Pancreas (tissue), 10 donors: ENCODE results near the gene SAMD13. TPM values are rescaled to one million over a fixed set of nuclear protein-coding genes. Genes with fewer than 3 reads are reported as not detected.

Experiments
- ATAC-seq, 4 donors: fragments of 200-7000 bp; cut with Tn5 transposase; one replicate each; pipeline versions ENCODE4 v1.8.0 to v1.9.1; 2020; ENCODE audit warnings: mild to moderate bottlenecking in 4 of 4, moderate library complexity in 4 of 4
- DNase-seq, 6 donors: peaks; one replicate each; pipeline ENCODE4 v3.0.0-alpha.2; 2020
- FAIRE-seq: peaks from 2 replicates; lab custom pipeline; 2012; peaks lifted over from hg19 to GRCh38; lab: Jason Lieb, UNC
- H3K27ac ChIP-seq, 4 donors: fragments of 200-600 bp; sonication (generic); 1 replicate in 3 of 4; 2 replicates in 1 of 4; pipeline versions ENCODE4 v1.5.0 to v1.8.0; 2020
- H3K27me3 ChIP-seq, 4 donors: fragments of 200-600 bp; one replicate each; pipeline ENCODE4 v1.8.0; 2021
- H3K36me3 ChIP-seq, 3 donors: fragments of 200-600 bp; sonication (generic) in 1 of 3; one replicate each; pipeline versions ENCODE4 v1.5.0 to v1.8.0; 2020 to 2021
- H3K4me1 ChIP-seq, 3 donors: fragments of 200-600 bp; one replicate each; pipeline ENCODE4 v1.8.0; 2021
- H3K4me3 ChIP-seq, 4 donors: fragments of 200-600 bp; sonication (generic) in 2 of 4; one replicate each; pipeline versions ENCODE4 v1.5.0 to v1.8.0; 2020 to 2021
- H3K9me3 ChIP-seq, 4 donors: fragments of 200-600 bp; one replicate each; pipeline ENCODE4 v1.8.0; 2021
- WGBS, 2 donors: extraction: QIAGEN DNeasy Blood & Tissue Kit; methylation state at CpG; one replicate each; pipeline ENCODE4 v1.1.7; 2013; 5-methylcytosine and 5-hydroxymethylcytosine counted together
- intact Hi-C, 3 donors: fragments of 100-400 bp; cut with DNase I; formaldehyde crosslinking; loops; one replicate each; pipeline versions ENCODE4 v1.11.1 to v1.14.2; 2022
- polyA plus RNA-seq, 2 donors: library from polyadenylated mRNA; stranded (reverse); fragments of 200-250 nt; gene quantifications; one replicate each; pipeline ENCODE4 v1.2.3, GENCODE V29; 2013
- total RNA-seq, 6 donors: library from RNA; stranded (reverse); fragmentation: NEBNext Ultra II Directional in 4 of 6; extraction: Animal tissue kit (Norgen Biotek cat#: 25700) in 4 of 6; gene quantifications; one replicate each; pipeline versions ENCODE4 v1.2.1 to v1.2.4, GENCODE V29; 2021 to 2023
- TF ChIP-seq, protein P1 (sequence below), 4 donors: fragments of 200-600 bp; sonication (generic) in 3 of 4; IDR thresholded peaks; one replicate each; pipeline versions ENCODE4 v1.5.0 to v1.8.0; 2021; ENCODE audit warnings: antibody characterized with exemption in 4 of 4
- donor health status: healthy with polysubstance abuse.
- donor health status: DM: no; HTN: no; CAD: no; lungs with moderate emphysema.
- donor health status: DM: no; HTN: no; CAD: no.
- donor health status: control.
- donor health status: control.
- donor health status: Bipolar disorder and iron deficiency.
- donor health status: DM: yes; HTN: yes; CAD: no.
- donor health status: DM: no; HTN: no; CAD: no.
- donor health status: DM: no; HTN: no; CAD: no.
- donor health status: DM: yes; HTN: yes; CAD: no.

SAMD13 gene
- total and polyA plus RNA-seq, 8 donors, result 0.57 to 2.6 (median 0.67) TPM

DNA sequence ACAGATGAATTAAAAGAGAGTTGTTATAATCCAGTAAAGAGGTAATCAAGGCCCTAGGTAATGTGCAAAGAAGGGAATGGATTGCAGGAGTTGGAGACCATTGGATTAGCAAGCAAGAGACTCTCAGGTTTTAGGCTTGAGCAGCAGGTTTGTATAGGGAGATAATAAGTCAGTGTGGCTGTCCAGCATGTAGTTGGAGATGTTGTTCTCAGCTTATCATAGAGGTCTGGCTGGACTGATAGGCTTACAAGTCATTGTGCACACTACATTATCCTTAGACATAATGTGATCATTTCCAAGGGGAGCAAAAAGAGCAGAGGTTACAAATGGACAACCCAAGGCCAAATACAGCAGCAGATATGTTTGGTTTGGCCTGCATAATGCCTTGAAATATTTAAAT, 45.9 kb upstream of the SAMD13 start:
- intact Hi-C loops, result no loop called here
- ATAC-seq (no peak), DNase-seq (no peak), FAIRE-seq (no peak)
- peaks cover 6 to 10% (median 6%) of the 10 kb centered on the region in 3 donors for H3K4me1 ChIP-seq
- TF ChIP-seq, protein P1, sequence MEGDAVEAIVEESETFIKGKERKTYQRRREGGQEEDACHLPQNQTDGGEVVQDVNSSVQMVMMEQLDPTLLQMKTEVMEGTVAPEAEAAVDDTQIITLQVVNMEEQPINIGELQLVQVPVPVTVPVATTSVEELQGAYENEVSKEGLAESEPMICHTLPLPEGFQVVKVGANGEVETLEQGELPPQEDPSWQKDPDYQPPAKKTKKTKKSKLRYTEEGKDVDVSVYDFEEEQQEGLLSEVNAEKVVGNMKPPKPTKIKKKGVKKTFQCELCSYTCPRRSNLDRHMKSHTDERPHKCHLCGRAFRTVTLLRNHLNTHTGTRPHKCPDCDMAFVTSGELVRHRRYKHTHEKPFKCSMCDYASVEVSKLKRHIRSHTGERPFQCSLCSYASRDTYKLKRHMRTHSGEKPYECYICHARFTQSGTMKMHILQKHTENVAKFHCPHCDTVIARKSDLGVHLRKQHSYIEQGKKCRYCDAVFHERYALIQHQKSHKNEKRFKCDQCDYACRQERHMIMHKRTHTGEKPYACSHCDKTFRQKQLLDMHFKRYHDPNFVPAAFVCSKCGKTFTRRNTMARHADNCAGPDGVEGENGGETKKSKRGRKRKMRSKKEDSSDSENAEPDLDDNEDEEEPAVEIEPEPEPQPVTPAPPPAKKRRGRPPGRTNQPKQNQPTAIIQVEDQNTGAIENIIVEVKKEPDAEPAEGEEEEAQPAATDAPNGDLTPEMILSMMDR (IDR thresholded peaks at IDR 0.05), result no peak
- H3K4me3 ChIP-seq, result no peak overlapping the region
- H3K27me3 ChIP-seq, result no peaks in the 10 kb centered on the region
- no peaks in the 10 kb centered on the region for H3K9me3 ChIP-seq
- no peaks in the 10 kb centered on the region for H3K36me3 ChIP-seq
- no peak overlapping the region for H3K27ac ChIP-seq

DNA sequence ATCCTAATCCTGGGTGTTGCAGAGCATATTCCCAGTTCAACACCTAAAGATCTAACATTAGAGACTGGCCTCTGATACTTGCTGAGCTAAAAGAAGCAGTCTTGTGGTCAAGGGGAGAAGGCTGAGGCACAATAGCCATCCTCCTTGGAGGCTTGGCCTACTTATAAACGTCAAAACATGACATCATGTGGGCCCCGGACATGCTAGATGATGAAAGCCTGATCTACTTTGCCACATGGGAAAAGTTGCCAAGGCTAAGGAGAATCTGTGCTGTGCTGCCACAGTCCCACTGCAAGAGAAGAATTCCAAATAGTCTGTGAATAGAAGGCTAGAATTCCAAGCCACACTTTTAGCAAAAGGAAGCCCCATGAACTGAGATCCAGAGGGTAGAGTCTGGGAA, 43.9 kb upstream of the SAMD13 start:
- TF ChIP-seq, protein P1 (IDR thresholded peaks at IDR 0.05), result no peak
- Histone ChIP-seq H3K9me3 (no peaks in the 10 kb centered on the region), H3K4me1 (peaks cover 6 to 20% (median 10%) of the 10 kb centered on the region in 3 donors), H3K36me3 (no peaks in the 10 kb centered on the region), H3K27me3 (no peaks in the 10 kb centered on the region), H3K27ac (no peak overlapping the region), H3K4me3 (no peak overlapping the region)
- 65 to 68% methylated on average over 2 of the region's 2 CpGs for WGBS, 2 donors
- intact Hi-C loops, result no loop called here
- FAIRE-seq (no peak), DNase-seq (no peak), ATAC-seq (no peak)

DNA sequence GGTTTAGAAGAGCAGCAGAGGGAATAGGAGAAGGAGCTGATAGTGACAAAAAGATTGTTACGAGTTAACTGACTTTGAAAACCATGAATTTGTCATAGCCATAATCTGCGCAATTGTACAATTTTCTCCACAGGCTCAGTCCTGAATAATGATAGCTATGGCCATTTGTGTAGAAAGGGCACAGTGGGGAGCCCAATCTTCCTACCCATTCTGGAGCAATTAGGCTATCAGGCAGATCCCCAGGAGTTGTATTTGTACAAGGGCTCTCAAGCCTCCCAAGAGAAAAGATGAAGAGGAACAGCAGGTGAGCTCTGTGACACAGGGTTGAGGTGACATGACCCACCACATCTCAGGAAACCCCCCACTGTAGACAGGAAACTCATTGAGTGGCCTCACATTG, 42.1 kb upstream of the SAMD13 start:
- no peaks in the 10 kb centered on the region for H3K36me3 ChIP-seq
- ATAC-seq (no peak), DNase-seq (no peak), FAIRE-seq (no peak)
- WGBS, 2 donors, result 97 to 100% methylated on average over 2 of the region's 2 CpGs
- no peaks in the 10 kb centered on the region for H3K9me3 ChIP-seq
- H3K4me1 ChIP-seq, result peaks cover 6 to 15% (median 10%) of the 10 kb centered on the region in 3 donors
- TF ChIP-seq, protein P1 (IDR thresholded peaks at IDR 0.05), result no peak
- H3K27me3 ChIP-seq, result no peaks in the 10 kb centered on the region
- H3K4me3 ChIP-seq, result no peak overlapping the region
- H3K27ac ChIP-seq, result peak overlapping the region in 1 of 4 donors; percentile 67
- intact Hi-C loops, result no loop called here

DNA sequence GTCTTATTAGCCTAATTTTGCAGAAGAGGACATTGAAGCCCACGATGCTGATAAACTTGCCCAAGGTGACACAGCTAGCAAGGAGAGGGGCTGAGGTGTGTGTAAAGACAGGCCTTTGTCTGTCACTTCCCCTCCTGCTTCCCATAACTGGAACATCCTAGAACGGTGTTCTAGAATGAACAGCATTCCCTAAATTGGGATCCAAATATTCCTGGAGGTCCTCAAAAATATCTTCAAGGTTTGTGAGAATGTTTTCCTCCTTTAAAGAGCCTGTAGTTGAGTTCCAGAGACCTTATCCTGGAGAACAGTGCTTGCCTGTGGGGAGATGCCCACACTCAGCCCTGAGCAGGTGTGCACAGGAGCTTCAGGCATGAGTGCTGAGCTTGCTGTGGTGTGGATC, 41.5 kb upstream of the SAMD13 start:
- peaks cover 6 to 14% (median 10%) of the 10 kb centered on the region in 3 donors for H3K4me1 ChIP-seq
- DNase-seq (no peak), ATAC-seq (peak in 2 of 4 donors; percentile 20 to 30), FAIRE-seq (no peak)
- TF ChIP-seq, protein P1 (IDR thresholded peaks at IDR 0.05), result no peak
- WGBS, 2 donors, result 91% methylated on average over 2 of the region's 2 CpGs
- H3K36me3 ChIP-seq, result no peaks in the 10 kb centered on the region
- intact Hi-C loops, result no loop called here
- H3K27ac ChIP-seq, result peak overlapping the region in 2 of 4 donors; percentile 50 to 67
- H3K9me3 ChIP-seq, result no peaks in the 10 kb centered on the region
- H3K4me3 ChIP-seq, result no peak overlapping the region
- no peaks in the 10 kb centered on the region for H3K27me3 ChIP-seq

DNA sequence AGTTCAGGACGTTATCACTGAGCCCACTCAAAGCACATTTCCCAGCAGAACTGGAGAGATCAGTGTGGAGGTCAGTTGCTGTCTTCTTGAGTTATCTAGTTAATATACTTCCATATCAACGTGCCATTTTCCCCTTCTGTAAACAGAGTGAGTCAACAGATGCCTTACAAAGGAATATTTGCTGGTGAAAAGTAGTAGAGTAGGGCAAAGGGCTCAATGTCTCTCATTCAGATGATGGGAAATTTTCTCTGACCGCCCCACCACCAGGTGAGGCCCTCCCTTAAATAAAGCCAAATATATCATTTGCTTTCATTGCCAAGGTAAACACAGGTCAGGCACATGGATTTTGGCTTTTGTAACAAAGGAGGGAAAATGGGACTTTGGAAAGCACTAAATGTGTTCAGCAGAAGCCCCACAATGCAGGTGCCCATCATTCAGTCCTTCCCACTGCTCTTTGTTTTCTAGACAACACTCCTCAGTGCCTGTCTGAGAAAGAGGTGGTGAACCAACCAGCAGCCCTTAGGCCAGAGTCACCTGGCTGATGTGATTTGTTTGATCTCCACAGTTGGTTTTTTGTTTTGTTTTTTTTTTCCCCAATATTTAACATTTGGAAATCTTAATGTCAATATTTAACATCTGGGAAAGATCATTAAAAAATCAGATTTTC, 40.5 kb upstream of the SAMD13 start:
- ATAC-seq, result peak; percentile 31 to 91 (median 82)
- no peak for DNase-seq
- no peaks in the 10 kb centered on the region for H3K9me3 ChIP-seq
- peaks cover 6 to 14% (median 10%) of the 10 kb centered on the region in 3 donors for H3K4me1 ChIP-seq
- intact Hi-C loops, result no loop called here
- 2 to 10% methylated on average over 3 of the region's 3 CpGs for WGBS, 2 donors
- TF ChIP-seq, protein P1 (IDR thresholded peaks at IDR 0.05), result no peak
- H3K4me3 ChIP-seq, result no peak overlapping the region
- H3K36me3 ChIP-seq, result no peaks in the 10 kb centered on the region
- no peaks in the 10 kb centered on the region for H3K27me3 ChIP-seq
- FAIRE-seq, result no peak
- peak overlapping the region in 2 of 4 donors; percentile 50 to 67 for H3K27ac ChIP-seq
